Measurements from ENCODE around the gene GEMIN5.

Gene GEMIN5

GRCh38 chr5:154858972-154859871, 78.8 kb downstream of the GEMIN5 start:
- Histone ChIP-seq H3K4me3 (ENCODE audit: low read depth, low read length) (peak overlapping the region; percentile 88), H3K4me1 (peaks cover 14% of the 10 kb centered on the region), H3K36me3 (peaks cover 13% of the 10 kb centered on the region), H3K9me3 (no peaks in the 10 kb centered on the region), H3K27me3 (no peaks in the 10 kb centered on the region)
- no peak for DNase-seq
- no peak for TF ChIP-seq CTCF (IDR thresholded peaks at IDR 0.05; ENCODE audit: low read depth, low read length)

GRCh38 chr5:154858297-154858971, 79.6 kb downstream of the GEMIN5 start, which contains the start of gene CNOT8:
CNOT8 (plus strand) TSS chr5:154858627; CDS start chr5:154863279, 4,652 bp downstream.
- Histone ChIP-seq H3K27me3 (no peaks in the 10 kb centered on the region), H3K4me1 (peaks cover 14% of the 10 kb centered on the region), H3K9me3 (no peaks in the 10 kb centered on the region), H3K4me3 (ENCODE audit: low read depth, low read length) (peak within 1 kb of the TSS; percentile 88), H3K36me3 (peaks cover 10% of the 10 kb centered on the region)
- DNase-seq = peak; percentile 99
- no peak for TF ChIP-seq CTCF (IDR thresholded peaks at IDR 0.05; ENCODE audit: low read depth, low read length)

- TF ChIP-seq CTCF (IDR thresholded peaks at IDR 0.05; ENCODE audit: low read depth, low read length) = 0 out of 2 replicates have a peak, but pooled peaks have one; percentile 2
- Histone ChIP-seq H3K27me3 (no peaks in the 10 kb centered on the region), H3K4me3 (ENCODE audit: low read depth, low read length) (peak overlapping the region; percentile 88), H3K36me3 (peaks cover 3% of the 10 kb centered on the region), H3K4me1 (peaks cover 14% of the 10 kb centered on the region), H3K9me3 (no peaks in the 10 kb centered on the region)
- peak; percentile 96 for DNase-seq
These were observed 80.3 kb downstream of the GEMIN5 start for GRCh38 chr5:154857530-154858296.

GRCh38 chr5:154851351-154851750, 86.7 kb downstream of the GEMIN5 start:
- Histone ChIP-seq H3K4me1 (peaks cover 13% of the 10 kb centered on the region), H3K36me3 (no peaks in the 10 kb centered on the region), H3K9me3 (no peaks in the 10 kb centered on the region), H3K27me3 (no peaks in the 10 kb centered on the region), H3K4me3 (ENCODE audit: low read depth, low read length) (no peak overlapping the region)
- TF ChIP-seq CTCF (IDR thresholded peaks at IDR 0.05; ENCODE audit: low read depth, low read length) = no peak
- no peak for DNase-seq

- TF ChIP-seq CTCF (IDR thresholded peaks at IDR 0.05; ENCODE audit: low read depth, low read length) = no peak
- peaks cover 13% of the 10 kb centered on the region for H3K4me1 ChIP-seq
- peak within 1 kb of the TSS; percentile 64 for H3K4me3 ChIP-seq (ENCODE audit: low read depth, low read length)
- H3K27me3 ChIP-seq = no peaks in the 10 kb centered on the region
- H3K36me3 ChIP-seq = no peaks in the 10 kb centered on the region
- peak; percentile 72 for DNase-seq
- no peaks in the 10 kb centered on the region for H3K9me3 ChIP-seq
These were observed 87.6 kb downstream of the GEMIN5 start, which contains the start of gene FAXDC2 for GRCh38 chr5:154850255-154851062. FAXDC2 (minus strand) TSS chr5:154850603; CDS start chr5:154838178, 12,425 bp downstream.

Data from BE2C (cell line).